Adipose tissue (tissue), 3 donors: ENCODE results near the gene PCDHA7. TPM values are rescaled to one million over a fixed set of nuclear protein-coding genes. Genes with fewer than 3 reads are reported as not detected.
"Not testable (repeated sequence)": the region's sequence is repeated elsewhere in the genome, so short reads cannot be mapped to it uniquely, and the experiment has no call there.

Experiments used
- H3K27ac ChIP-seq: one replicate; pipeline ENCODE4 v1.5.1; 2013; ENCODE audit warnings: low read depth, low read length
- WGBS, 3 donors: extraction: QIAGEN DNeasy Blood & Tissue Kit; methylation state at CpG; one replicate each; pipeline ENCODE4 v1.1.7; 2013; 5-methylcytosine and 5-hydroxymethylcytosine counted together
- polyA plus RNA-seq, 3 donors: library from polyadenylated mRNA; stranded (reverse); fragments of 200-250 nt; gene quantifications; one replicate each; pipeline ENCODE4 v1.2.3, GENCODE V29; 2013
- donor health status: healthy with polysubstance abuse.
- donor health status: Bipolar disorder and iron deficiency.
- donor health status: healthy.

PCDHA7 gene
- polyA plus RNA-seq, 3 donors: 0.10 to 0.22 (median 0.14) TPM

DNA sequence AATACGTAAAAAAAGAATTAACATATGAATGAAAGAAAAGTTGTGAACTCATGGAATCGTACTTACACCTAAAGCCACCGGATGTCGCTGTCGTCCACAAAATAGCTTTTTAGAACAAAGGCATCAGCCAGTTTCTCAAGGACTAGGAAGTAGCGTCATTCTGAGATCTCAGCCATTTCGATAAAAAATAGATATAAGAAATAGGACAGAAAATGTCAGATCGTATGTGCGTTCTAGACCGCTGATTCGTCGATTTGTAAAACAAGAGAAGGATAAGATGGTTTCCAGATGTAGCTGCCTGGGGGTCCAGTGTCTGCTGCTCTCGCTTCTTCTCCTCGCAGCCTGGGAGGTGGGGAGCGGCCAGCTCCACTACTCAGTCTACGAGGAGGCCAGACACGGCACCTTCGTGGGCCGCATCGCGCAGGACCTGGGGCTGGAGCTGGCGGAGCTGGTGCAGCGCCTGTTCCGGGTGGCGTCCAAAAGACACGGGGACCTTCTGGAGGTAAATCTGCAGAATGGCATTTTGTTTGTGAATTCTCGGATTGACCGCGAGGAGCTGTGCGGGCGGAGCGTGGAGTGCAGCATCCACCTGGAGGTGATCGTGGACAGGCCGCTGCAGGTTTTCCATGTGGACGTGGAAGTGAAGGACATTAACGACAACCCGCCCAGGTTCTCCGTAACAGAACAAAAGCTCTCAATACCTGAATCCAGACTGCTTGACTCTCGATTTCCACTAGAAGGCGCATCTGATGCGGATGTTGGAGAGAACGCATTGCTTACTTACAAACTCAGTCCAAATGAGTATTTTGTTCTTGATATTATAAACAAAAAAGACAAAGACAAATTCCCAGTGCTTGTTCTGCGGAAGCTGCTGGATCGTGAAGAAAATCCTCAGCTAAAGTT lies 22.0 kb downstream of the PCDHA7 start, which contains the start of gene PCDHA10:
Gene PCDHA10 (plus strand): TSS at position 126 of the 903 bp plus-strand sequence. CDS start 152 bp downstream, at position 278.
- 18 to 20% methylated on average over 33 to 44 of the region's 44 CpGs; no CpG with 5 or more reads in 1 of the 3 donors for WGBS, 3 donors
- H3K27ac ChIP-seq: no peak within 1 kb of the TSS

DNA sequence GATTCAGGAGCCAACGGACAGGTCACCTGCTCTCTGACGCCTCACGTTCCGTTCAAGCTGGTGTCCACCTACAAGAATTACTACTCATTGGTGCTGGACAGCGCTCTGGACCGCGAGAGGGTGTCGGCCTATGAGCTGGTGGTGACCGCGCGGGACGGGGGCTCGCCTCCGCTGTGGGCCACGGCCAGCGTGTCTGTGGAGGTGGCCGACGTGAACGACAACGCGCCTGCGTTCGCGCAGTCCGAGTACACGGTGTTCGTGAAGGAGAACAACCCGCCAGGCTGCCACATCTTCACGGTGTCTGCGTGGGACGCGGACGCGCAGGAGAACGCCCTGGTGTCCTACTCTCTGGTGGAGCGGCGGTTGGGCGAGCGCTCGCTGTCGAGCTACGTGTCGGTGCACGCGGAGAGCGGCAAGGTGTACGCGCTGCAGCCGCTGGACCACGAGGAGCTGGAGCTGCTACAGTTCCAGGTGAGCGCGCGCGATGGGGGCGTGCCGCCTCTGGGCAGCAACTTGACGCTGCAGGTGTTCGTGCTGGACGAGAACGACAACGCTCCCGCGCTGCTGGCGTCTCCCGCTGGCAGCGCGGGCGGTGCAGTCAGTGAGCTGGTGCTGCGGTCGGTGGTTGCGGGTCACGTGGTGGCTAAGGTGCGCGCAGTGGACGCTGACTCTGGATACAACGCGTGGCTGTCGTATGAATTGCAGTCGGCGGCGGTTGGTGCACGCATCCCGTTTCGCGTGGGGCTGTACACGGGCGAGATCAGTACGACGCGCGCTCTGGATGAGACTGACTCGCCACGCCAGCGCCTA lies 23.3 kb downstream of the PCDHA7 start:
- 50 to 53% methylated on average over 62 to 94 of the region's 94 CpGs; no CpG with 5 or more reads in 1 of the 3 donors for WGBS, 3 donors
- H3K27ac ChIP-seq: no peak overlapping the region

DNA sequence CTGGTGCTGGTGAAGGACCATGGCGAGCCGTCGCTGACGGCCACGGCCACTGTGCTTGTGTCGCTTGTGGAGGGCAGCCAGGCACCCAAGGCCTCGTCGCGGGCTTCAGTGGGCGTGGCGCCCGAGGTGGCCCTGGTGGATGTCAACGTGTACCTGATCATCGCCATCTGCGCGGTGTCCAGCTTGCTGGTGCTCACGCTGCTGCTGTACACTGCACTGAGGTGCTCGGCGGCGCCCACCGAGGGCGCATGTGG lies 23.8 kb downstream of the PCDHA7 start:
- no peak overlapping the region for H3K27ac ChIP-seq
- 60 to 65% methylated on average over 10 to 22 of the region's 22 CpGs; no CpG with 5 or more reads in 1 of the 3 donors for WGBS, 3 donors

DNA sequence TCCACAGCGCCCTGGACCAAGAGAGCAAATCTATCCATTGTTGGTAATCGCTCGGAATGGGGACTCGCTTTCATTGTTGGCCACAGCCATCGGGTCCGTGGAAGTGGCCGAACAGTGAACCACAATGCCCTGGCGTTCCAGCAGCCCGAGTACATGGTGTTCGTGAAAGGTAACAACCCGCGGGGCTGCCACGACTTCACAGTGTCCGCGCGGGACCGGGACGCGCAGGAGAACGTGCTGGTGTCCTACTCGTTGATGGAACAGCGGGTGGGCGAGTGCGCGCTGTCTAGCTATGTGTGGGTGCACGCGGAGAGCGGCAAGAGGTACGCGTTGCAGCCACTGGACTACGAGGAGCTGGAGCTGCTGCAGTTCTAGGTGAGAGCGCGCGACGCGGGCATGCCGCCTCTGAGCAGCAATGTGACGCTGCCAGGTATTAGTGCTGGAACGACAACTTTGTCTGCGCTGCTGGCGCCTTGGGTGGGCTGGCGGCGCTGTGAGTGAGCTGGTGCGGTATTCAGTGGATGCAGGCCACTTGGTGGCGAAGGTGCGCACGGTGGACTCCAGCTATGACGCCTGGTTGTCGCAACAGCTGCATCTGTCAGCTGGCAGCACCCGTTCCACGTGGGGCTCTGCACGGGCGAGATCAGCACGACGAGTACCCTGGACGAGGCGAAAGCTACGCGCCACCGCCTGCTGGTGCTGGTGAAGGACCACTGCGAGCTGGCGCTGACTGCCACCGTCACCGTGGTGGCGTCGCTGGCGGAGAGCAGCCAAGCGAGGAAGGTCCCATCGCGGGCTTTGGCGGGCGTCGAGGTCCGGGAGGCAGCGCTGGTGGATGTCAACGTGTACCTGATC lies 28.6 kb downstream of the PCDHA7 start:
- 39 to 42% (median 41%) methylated on average over 76 of the region's 76 CpGs for WGBS, 3 donors

DNA sequence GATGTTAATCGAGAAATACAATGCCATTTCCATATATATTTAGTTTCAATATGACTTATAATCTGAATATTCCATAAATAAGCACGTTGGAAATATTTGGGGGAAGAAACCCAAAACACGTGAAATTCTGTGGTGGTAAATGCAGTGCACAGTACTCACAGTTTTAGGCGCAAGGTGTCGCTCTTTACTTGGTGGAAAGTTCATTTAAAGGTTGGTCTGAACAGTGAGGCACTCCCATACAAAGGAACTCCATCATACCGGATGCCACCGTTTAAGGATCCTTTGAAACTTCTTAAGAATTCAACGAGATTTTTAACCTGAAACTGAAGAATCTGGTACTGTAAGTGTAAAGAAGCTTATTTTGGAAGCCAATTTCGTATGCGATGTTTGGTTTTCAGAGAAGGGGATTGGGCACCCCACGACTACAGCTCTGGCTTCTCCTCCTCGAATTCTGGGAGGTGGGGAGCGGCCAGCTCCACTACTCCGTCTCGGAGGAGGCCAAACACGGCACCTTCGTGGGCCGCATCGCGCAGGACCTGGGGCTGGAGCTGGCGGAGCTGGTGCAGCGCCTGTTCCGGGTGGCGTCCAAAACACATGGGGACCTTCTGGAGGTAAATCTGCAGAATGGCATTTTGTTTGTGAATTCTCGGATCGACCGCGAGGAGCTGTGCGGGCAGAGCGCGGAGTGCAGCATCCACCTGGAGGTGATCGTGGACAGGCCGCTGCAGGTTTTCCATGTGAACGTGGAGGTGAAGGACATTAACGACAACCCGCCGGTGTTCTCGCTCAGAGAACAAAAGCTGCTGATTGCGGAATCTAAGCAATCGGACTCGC lies 34.9 kb downstream of the PCDHA7 start, which contains the start of gene PCDHA11:
Gene PCDHA11 (plus strand): TSS at position 237 of the 834 bp plus-strand sequence. CDS start 147 bp downstream, at position 384.
- H3K27ac ChIP-seq: no peak within 1 kb of the TSS
- 13 to 15% (median 13%) methylated on average over 41 of the region's 41 CpGs for WGBS, 3 donors

More for the DNA sequence above, 28.6 kb downstream of the PCDHA7 start:
- no peak overlapping the region for H3K27ac ChIP-seq

DNA sequence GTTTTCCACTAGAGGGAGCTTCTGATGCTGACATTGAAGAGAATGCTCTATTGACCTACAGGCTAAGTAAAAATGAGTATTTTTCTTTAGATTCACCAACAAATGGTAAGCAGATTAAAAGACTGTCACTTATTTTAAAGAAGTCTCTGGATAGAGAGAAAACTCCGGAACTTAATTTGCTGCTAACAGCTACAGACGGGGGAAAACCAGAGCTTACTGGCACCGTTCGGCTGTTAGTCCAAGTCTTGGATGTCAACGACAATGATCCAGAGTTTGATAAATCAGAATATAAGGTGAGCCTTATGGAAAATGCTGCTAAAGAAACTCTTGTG lies 35.5 kb downstream of the PCDHA7 start:
- 51 to 58% (median 54%) methylated on average over 5 of the region's 5 CpGs for WGBS, 3 donors
- H3K27ac ChIP-seq: no peak overlapping the region

DNA sequence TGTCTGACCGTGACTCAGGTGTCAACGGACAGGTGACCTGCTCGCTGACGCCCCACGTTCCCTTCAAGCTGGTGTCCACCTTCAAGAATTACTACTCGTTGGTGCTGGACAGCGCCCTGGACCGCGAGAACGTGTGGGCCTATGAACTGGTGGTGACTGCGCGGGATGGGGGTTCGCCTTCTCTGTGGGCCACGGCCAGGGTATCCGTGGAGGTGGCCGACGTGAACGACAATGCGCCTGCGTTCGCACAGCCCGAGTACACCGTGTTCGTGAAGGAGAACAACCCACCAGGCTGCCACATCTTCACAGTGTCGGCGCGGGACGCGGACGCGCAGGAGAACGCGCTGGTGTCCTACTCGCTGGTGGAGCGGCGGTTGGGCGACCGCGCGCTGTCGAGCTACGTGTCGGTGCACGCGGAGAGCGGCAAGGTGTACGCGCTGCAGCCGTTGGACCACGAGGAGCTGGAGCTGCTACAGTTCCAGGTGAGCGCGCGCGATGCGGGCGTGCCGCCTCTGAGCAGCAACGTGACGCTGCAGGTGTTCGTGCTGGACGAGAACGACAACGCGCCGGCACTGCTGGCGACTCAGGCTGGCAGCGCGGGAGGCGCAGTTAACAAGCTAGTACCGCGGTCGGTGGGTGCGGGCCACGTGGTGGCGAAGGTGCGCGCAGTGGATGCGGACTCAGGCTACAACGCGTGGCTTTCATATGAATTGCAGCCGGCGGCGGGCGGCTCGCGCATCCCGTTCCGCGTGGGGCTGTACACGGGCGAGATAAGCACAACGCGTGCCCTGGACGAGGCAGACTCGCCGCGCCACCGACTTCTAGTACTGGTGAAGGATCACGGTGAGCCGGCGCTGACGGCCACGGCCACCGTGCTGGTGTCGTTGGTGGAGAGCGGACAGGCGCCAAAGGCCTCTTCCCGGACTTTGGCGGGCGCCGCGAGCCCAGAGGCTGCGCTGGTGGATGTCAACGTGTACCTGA lies 36.4 kb downstream of the PCDHA7 start:
- H3K27ac ChIP-seq: no peak overlapping the region

DNA sequence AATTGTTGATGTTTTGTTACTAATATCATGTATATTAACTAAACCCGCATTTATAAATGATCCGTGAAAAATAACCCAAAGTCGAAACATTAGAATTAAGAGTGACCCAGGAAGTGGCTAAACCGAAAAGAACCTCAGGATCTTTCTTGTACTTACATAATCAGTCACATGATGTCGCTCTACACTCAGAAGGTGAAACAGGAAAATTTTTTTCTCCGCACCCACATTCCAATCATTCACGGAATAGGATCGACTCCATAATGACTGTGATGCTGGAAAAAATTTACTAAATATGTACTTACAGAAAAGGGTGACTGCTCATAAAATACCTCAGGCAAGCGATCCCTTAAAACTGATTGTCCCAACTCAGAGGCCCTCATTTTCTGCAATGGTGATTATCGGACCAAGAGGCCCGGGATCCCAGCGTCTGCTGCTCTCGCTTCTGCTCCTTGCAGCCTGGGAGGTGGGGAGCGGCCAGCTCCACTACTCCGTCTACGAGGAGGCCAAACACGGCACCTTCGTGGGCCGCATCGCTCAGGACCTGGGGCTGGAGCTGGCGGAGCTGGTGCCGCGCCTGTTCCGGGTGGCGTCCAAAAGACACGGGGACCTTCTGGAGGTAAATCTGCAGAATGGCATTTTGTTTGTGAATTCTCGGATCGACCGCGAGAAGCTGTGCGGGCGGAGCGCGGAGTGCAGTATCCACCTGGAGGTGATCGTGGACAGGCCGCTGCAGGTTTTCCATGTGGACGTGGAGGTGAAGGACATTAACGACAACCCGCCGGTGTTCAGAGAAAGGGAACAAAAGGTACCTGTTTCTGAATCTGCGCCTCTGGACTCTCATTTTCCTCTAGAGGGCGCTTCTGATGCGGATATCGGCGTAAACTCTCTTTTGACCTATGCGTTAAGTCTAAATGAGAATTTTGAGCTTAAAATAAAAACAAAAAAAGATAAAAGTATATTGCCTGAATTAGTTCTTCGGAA lies 41.3 kb downstream of the PCDHA7 start, which contains the start of gene PCDHA12:
Gene PCDHA12 (plus strand): TSS at position 224 of the 981 bp plus-strand sequence. CDS start 165 bp downstream, at position 389.
- WGBS, 3 donors: 14 to 20% (median 15%) methylated on average over 47 of the region's 47 CpGs
- no peak within 1 kb of the TSS for H3K27ac ChIP-seq

More for the DNA sequence above, 36.4 kb downstream of the PCDHA7 start:
- 42 to 43% (median 42%) methylated on average over 111 to 114 of the region's 114 CpGs for WGBS, 3 donors

DNA sequence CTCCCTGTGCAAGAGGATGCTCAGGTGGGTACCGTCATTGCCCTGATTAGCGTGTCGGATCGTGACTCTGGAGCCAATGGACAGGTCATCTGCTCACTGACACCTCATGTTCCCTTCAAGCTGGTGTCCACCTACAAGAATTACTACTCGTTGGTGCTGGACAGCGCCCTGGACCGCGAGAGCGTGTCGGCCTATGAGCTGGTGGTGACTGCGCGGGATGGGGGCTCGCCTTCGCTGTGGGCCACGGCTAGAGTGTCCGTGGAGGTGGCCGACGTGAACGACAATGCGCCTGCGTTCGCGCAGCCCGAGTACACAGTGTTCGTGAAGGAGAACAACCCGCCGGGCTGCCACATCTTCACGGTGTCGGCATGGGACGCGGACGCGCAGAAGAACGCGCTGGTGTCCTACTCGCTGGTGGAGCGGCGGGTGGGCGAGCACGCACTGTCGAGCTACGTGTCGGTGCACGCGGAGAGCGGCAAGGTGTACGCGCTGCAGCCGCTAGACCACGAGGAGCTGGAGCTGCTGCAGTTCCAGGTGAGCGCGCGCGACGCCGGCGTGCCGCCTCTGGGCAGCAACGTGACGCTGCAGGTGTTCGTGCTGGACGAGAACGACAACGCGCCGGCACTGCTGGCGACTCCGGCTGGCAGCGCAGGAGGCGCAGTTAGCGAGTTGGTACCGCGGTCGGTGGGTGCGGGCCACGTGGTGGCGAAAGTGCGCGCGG lies 42.6 kb downstream of the PCDHA7 start:
- WGBS, 3 donors: 38 to 39% (median 38%) methylated on average over 80 of the region's 80 CpGs

DNA sequence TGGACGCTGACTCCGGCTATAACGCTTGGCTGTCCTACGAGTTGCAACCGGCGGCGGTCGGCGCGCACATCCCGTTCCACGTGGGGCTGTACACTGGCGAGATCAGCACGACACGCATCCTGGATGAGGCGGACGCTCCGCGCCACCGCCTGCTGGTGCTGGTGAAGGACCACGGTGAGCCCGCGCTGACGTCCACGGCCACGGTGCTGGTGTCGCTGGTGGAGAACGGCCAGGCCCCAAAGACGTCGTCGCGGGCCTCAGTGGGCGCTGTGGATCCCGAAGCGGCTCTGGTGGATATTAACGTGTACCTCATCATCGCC lies 43.2 kb downstream of the PCDHA7 start:
- WGBS, 3 donors: 43 to 44% (median 44%) methylated on average over 26 to 37 of the region's 37 CpGs
- no peak overlapping the region for H3K27ac ChIP-seq

More for the DNA sequence above, 42.6 kb downstream of the PCDHA7 start:
- not testable (repeated sequence) for H3K27ac ChIP-seq

DNA sequence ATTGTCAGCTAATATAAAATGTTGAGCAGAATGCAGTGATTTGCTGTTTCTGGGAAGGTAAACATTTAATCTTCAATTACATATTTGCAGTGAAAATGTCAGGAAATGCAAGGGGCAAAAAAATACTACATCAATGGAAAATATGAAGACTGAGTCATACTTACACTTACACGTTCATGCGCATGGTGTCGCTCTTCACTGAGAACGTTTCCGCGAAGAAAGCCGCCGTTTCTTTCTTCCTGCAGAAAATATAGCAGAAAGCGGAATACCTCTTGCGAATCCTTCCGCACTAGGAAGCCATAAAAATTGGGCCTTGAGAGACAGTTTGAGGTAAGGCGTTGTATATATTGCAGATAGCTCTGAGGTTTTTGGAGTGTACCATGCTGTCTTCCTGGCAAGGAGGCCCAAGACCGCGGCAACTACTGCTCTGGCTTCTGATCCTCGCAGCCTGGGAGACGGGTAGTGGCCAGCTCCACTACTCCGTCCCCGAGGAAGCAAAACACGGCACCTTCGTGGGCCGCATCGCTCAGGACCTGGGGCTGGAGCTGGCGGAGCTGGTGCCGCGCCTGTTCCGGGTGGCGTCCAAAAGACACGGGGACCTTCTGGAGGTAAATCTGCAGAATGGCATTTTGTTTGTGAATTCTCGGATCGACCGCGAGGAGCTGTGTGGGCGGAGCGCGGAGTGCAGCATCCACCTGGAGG lies 48.0 kb downstream of the PCDHA7 start, which contains the start of gene PCDHA13:
Gene PCDHA13 (plus strand): TSS at position 236 of the 702 bp plus-strand sequence. CDS start 145 bp downstream, at position 381.
- H3K27ac ChIP-seq: no peak within 1 kb of the TSS
- 9 to 11% (median 10%) methylated on average over 31 to 33 of the region's 35 CpGs for WGBS, 3 donors

DNA sequence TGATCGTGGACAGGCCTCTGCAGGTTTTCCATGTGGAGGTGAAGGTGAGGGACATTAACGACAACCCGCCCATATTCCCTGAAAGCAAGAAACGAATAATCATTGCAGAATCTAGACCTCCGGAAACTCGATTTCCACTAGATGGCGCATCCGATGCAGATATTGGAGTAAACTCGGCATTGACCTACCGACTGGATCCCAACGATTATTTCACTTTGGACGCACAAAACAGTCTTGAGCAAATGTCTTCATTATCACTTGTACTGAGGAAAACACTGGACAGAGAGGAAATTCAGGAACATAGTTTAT lies 48.5 kb downstream of the PCDHA7 start:
- H3K27ac ChIP-seq: no peak overlapping the region
- WGBS, 3 donors: 12 to 16% (median 14%) methylated on average over 12 of the region's 12 CpGs

DNA sequence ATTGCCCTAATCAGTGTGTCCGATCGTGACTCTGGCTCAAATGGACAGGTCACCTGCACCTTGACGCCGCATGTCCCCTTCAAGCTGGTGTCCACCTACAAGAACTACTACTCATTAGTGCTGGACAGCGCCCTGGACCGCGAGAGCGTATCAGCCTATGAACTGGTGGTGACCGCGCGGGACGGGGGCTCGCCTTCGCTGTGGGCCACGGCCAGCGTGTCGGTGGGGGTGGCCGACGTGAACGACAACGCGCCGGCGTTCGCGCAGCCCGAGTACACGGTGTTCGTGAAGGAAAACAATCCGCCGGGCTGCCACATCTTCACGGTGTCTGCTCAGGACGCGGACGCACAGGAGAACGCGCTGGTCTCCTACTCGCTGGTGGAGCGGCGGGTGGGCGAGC lies 49.3 kb downstream of the PCDHA7 start:
- H3K27ac ChIP-seq: no peak overlapping the region
- WGBS, 3 donors: 37 to 42% (median 38%) methylated on average over 41 of the region's 41 CpGs
